Measurements from ENCODE around the gene CCR7. TPM values are rescaled to one million over a fixed set of nuclear protein-coding genes. Genes with fewer than 3 reads are reported as not detected.

CCR7 gene
- total RNA-seq, 1 donor from 2014 or later = not detected

DNA sequence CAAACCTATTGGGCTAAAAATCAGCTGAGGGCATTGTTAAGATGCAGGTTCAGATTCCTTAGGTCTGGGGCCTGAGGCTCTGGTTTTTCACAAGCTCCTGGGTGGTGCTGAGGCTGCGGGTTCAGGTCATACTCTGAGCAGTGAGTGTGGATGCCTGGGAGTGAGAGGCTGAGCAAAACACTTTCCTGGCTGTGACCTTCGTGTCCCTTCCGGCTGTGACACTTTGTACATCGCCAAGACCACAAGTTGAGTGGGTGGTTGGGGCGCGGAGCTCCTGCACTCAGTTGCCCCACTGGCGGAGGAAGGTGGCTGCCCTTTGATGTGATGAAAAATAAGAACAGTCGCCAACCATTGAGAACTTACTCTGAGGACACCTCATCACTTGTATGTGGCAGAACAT lies 24.8 kb downstream of the CCR7 start:
- Mint-ChIP-seq H3K4me3 (ENCODE audit: unreplicated experiment) (no peak overlapping the region), H3K4me1 (ENCODE audit: low read depth, unreplicated experiment) (peaks cover 20% of the 10 kb centered on the region), H3K9me3 (ENCODE audit: unreplicated experiment) (peaks cover 1% of the 10 kb centered on the region), H3K27me3 (ENCODE audit: low read depth, unreplicated experiment) (peaks cover 9% of the 10 kb centered on the region), H3K36me3 (ENCODE audit: low read depth, unreplicated experiment) (no peaks in the 10 kb centered on the region), H3K27ac (ENCODE audit: unreplicated experiment) (no peak overlapping the region)
- no peak for FAIRE-seq
- no peaks in the 10 kb centered on the region for H3K79me2 ChIP-seq (ENCODE audit: insufficient read depth, low read length)
- H4K20me1 ChIP-seq (ENCODE audit: insufficient read depth, low read length) = no peaks in the 10 kb centered on the region
- no peak for DNase-seq (ENCODE audit: low read depth)
- TF ChIP-seq EZH2 (IDR thresholded peaks at IDR 0.05; ENCODE audit: insufficient read depth, low read length) (no peak), CTCF (IDR thresholded peaks at IDR 0.05; ENCODE audit: insufficient read depth, low read depth, low read length) (no peak)
- H2AFZ ChIP-seq (ENCODE audit: low read depth, low read length) = no peak overlapping the region
- peaks cover 28% of the 10 kb centered on the region for H3K4me1 ChIP-seq (ENCODE audit: insufficient read depth, low read length)
- H3K9me3 ChIP-seq (ENCODE audit: insufficient read depth, low read depth, low read length) = no peaks in the 10 kb centered on the region
- no peaks in the 10 kb centered on the region for H3K36me3 ChIP-seq (ENCODE audit: insufficient read depth, low read length)
- no peak overlapping the region for H3K4me2 ChIP-seq (ENCODE audit: low read length)
- H3K27me3 ChIP-seq (ENCODE audit: insufficient read depth, low read length) = no peaks in the 10 kb centered on the region
- no peak overlapping the region for H3K27ac ChIP-seq (ENCODE audit: low read depth, low read length)
- H3K9ac ChIP-seq (ENCODE audit: low read length) = no peak overlapping the region
- H3K4me3 ChIP-seq (ENCODE audit: insufficient read depth, low read depth, low read length) = no peak overlapping the region

DNA sequence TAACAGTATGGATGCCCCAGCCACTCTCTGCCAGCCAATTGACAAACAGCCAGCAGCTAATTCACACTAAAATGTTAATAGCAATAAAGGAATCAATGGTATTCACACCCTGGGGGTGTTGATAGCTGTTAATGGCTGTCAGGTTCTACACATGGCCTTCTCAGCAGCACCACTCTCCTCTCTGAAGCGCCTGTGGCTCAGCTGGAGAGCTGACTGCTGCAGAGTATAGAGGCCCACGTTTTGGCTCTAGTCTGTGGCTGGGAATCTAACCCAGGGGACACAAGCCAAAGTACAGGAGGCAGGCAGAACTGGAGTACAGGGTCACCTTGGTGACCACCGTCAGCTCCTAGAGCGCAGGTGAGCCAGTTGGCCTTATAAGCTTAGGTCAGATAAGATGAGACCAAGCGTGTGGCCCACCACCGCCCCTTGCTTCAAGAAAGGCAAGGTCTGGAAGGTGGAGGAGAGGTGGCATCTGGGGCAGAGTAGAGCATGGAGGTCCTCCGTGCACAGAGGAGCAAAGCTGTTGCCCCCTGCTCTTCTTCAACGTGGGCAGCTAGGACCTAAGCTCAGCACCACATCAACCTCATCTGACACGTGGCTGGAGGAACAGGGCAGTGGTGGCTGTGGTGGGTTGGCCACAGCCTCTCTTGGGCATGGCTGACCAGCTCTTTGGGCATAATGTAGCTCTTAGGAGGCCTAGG lies 25.4 kb downstream of the CCR7 start:
- TF ChIP-seq EZH2 (IDR thresholded peaks at IDR 0.05; ENCODE audit: insufficient read depth, low read length) (no peak), CTCF (IDR thresholded peaks at IDR 0.05; ENCODE audit: insufficient read depth, low read depth, low read length) (no peak)
- Mint-ChIP-seq H3K36me3 (ENCODE audit: low read depth, unreplicated experiment) (no peaks in the 10 kb centered on the region), H3K4me1 (ENCODE audit: low read depth, unreplicated experiment) (peaks cover 20% of the 10 kb centered on the region), H3K27ac (ENCODE audit: unreplicated experiment) (no peak overlapping the region), H3K9me3 (ENCODE audit: unreplicated experiment) (peaks cover 1% of the 10 kb centered on the region), H3K4me3 (ENCODE audit: unreplicated experiment) (no peak overlapping the region), H3K27me3 (ENCODE audit: low read depth, unreplicated experiment) (peaks cover 6% of the 10 kb centered on the region)
- Histone ChIP-seq H3K4me3 (ENCODE audit: insufficient read depth, low read depth, low read length) (no peak overlapping the region), H4K20me1 (ENCODE audit: insufficient read depth, low read length) (no peaks in the 10 kb centered on the region), H3K9me3 (ENCODE audit: insufficient read depth, low read depth, low read length) (no peaks in the 10 kb centered on the region), H3K27me3 (ENCODE audit: insufficient read depth, low read length) (no peaks in the 10 kb centered on the region), H3K9ac (ENCODE audit: low read length) (no peak overlapping the region), H3K27ac (ENCODE audit: low read depth, low read length) (no peak overlapping the region), H3K4me1 (ENCODE audit: insufficient read depth, low read length) (peaks cover 28% of the 10 kb centered on the region), H3K36me3 (ENCODE audit: insufficient read depth, low read length) (no peaks in the 10 kb centered on the region), H3K79me2 (ENCODE audit: insufficient read depth, low read length) (no peaks in the 10 kb centered on the region), H3K4me2 (ENCODE audit: low read length) (no peak overlapping the region), H2AFZ (ENCODE audit: low read depth, low read length) (no peak overlapping the region)
- DNase-seq (ENCODE audit: low read depth) = no peak
- no peak for FAIRE-seq

Measured in astrocyte (in vitro differentiated cells and primary cell).